ENCODE measurements around the gene POU3F3.

The POU3F3 gene

GRCh38 chr2:104861351-104862057 lies 7.6 kb downstream of the POU3F3 start:
- no peaks in the 10 kb centered on the region for H3K36me3 ChIP-seq
- intact Hi-C loops (cut with DNase I; ENCODE audit: low total_unique reads): no loop called here
- H3K27me3 ChIP-seq: peaks cover 4 to 94% of the 10 kb centered on the region in 2 donors
- peaks cover 0 to 31% (median 21%) of the 10 kb centered on the region in 4 donors for H3K4me1 ChIP-seq
- no peak overlapping the region for H3K27ac ChIP-seq
- no peak for DNase-seq
- H3K9me3 ChIP-seq: no peaks in the 10 kb centered on the region
- H3K4me3 ChIP-seq: no peak overlapping the region
- TF ChIP-seq, protein P1, sequence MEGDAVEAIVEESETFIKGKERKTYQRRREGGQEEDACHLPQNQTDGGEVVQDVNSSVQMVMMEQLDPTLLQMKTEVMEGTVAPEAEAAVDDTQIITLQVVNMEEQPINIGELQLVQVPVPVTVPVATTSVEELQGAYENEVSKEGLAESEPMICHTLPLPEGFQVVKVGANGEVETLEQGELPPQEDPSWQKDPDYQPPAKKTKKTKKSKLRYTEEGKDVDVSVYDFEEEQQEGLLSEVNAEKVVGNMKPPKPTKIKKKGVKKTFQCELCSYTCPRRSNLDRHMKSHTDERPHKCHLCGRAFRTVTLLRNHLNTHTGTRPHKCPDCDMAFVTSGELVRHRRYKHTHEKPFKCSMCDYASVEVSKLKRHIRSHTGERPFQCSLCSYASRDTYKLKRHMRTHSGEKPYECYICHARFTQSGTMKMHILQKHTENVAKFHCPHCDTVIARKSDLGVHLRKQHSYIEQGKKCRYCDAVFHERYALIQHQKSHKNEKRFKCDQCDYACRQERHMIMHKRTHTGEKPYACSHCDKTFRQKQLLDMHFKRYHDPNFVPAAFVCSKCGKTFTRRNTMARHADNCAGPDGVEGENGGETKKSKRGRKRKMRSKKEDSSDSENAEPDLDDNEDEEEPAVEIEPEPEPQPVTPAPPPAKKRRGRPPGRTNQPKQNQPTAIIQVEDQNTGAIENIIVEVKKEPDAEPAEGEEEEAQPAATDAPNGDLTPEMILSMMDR (IDR thresholded peaks at IDR 0.05): no peak

GRCh38 chr2:104862058-104862941 lies 8.4 kb downstream of the POU3F3 start:
- no peak overlapping the region for H3K4me3 ChIP-seq
- no peak overlapping the region for H3K27ac ChIP-seq
- intact Hi-C loops (cut with DNase I; ENCODE audit: low total_unique reads): no loop called here

GRCh38 chr2:104863146-104863467 lies 9.2 kb downstream of the POU3F3 start:
- Histone ChIP-seq H3K27me3 (peaks cover 0 to 95% of the 10 kb centered on the region in 2 donors), H3K27ac (no peak overlapping the region), H3K4me3 (no peak overlapping the region), H3K9me3 (no peaks in the 10 kb centered on the region), H3K4me1 (peaks cover 0 to 30% (median 12%) of the 10 kb centered on the region in 4 donors), H3K36me3 (no peaks in the 10 kb centered on the region)
- no peak for DNase-seq
- intact Hi-C loops (cut with DNase I; ENCODE audit: low total_unique reads): no loop called here
- TF ChIP-seq, protein P1 (IDR thresholded peaks at IDR 0.05): no peak

More at GRCh38 chr2:104862058-104862941, 8.4 kb downstream of the POU3F3 start:
- H3K27me3 ChIP-seq: peaks cover 4 to 95% of the 10 kb centered on the region in 2 donors
- H3K9me3 ChIP-seq: no peaks in the 10 kb centered on the region
- peaks cover 0 to 29% (median 18%) of the 10 kb centered on the region in 4 donors for H3K4me1 ChIP-seq
- TF ChIP-seq, protein P1 (IDR thresholded peaks at IDR 0.05): no peak
- no peak for DNase-seq
- no peaks in the 10 kb centered on the region for H3K36me3 ChIP-seq

DNA sequence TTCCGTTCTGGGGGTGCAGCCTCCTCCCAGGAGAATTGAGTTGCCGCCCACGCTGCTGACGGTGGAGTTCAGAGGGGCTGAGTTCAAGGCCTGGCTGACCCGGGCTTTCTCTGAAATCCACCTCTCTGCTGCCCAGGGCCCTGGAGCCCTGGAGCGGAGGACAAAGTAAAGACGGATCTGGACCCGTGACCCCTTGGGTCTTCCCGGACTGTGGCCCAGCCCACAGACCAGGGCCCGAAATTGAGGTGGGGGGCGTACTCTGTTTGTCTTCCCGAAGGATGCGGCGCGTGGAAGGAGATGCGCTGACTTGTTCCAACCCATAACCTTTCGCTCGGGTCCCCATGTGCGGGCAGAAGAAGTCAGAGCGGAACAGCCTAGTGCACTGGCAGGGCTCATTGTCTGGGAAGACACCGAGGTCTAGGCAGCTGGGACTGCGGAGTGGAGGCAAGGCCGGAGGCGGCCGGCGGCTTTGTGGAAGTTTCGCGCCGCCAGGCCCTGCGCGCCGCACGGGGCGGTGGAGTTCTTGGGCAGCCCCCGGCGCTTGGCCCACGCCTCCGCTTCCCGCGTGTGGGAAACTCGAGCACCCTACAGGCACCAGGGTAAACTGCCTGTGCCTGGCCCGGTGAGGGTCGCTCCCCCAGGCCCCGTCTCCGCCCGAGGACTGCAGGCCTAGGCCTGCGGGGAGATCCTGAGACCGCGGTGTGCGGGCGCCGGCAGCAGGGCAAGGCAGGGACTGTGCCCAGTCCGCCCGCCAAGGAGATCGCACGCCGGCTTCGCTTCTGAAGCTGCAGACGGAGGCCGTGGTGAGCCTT lies 9.8 kb downstream of the POU3F3 start:
- intact Hi-C loops (cut with DNase I; ENCODE audit: low total_unique reads): no loop called here
- TF ChIP-seq, protein P1 (IDR thresholded peaks at IDR 0.05): no peak
- Histone ChIP-seq H3K4me3 (no peak overlapping the region), H3K27ac (no peak overlapping the region), H3K36me3 (no peaks in the 10 kb centered on the region), H3K4me1 (peaks cover 0 to 30% (median 12%) of the 10 kb centered on the region in 4 donors), H3K27me3 (peaks cover 0 to 96% of the 10 kb centered on the region in 2 donors), H3K9me3 (no peaks in the 10 kb centered on the region)
- no peak for DNase-seq

DNA sequence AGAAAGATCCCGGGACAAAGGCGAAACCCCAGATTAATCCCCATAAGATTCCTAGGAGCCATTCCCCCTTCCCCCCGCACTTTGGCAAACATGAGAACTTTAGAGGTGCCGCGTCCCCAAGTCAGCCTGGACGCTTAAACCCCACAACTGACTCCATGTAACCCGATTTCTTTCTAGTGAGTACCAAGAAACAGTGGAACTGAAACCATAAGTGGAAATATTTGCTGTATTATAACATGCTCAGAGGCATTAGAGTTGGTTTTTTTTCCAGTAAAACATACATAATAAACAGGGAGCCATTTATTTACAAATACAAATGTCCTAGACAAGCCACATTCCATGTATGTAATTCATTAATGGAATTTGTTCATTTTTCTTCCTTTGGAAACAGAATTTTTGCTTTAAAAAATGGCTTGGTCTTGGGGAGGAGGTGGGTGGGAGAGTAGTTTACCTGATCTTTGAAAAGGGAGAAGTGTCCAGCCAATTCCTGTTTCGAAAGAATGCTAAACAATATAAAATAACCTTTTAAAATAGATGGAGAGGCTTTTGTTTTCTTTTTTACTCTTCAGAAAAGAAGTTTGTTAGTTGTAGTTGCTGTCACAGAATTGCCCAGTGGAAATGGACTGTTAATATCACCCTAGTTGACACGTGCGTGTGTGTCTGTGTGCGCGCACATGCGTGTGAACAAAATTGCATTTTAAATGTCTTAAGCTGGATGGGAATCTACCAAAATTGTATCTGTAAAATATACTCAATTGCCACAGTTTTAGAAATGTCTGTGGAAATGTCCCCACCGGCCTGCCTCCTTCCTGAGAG lies 10.6 kb downstream of the POU3F3 start:
- Histone ChIP-seq H3K36me3 (no peaks in the 10 kb centered on the region), H3K9me3 (no peaks in the 10 kb centered on the region), H3K4me3 (no peak overlapping the region), H3K27me3 (peaks cover 0 to 96% of the 10 kb centered on the region in 2 donors), H3K27ac (no peak overlapping the region), H3K4me1 (peaks cover 0 to 30% (median 12%) of the 10 kb centered on the region in 4 donors)
- intact Hi-C loops (cut with DNase I; ENCODE audit: low total_unique reads): no loop called here
- no peak for DNase-seq
- TF ChIP-seq, protein P1 (IDR thresholded peaks at IDR 0.05): no peak

Data from tibial artery (tissue), 4 donors.